Gastrocnemius medialis (tissue), 4 donors: Measurements from ENCODE around the gene CD28. TPM values are rescaled to one million over a fixed set of nuclear protein-coding genes. Genes with fewer than 3 reads are reported as not detected.

Experiments used
- ATAC-seq, 2 donors: fragments of 150-250 bp; one replicate each; pipeline ENCODE4 v1.9.1; 2016
- DNase-seq, 2 donors: peaks; one replicate each; pipeline ENCODE4 v3.0.0-alpha.2; 2019
- H3K27ac ChIP-seq, 4 donors: fragments of 200-600 bp; sonication (generic); 1 replicate in 1 of 4; 2 replicates in 3 of 4; pipeline ENCODE4 v1.5.1; 2016 to 2018; ENCODE audit warnings: mild to moderate bottlenecking in 2 of 4, moderate library complexity in 1 of 4
- H3K27me3 ChIP-seq, 3 donors: fragments of 200-600 bp; sonication (generic) in 2 of 3; 1 replicate in 1 of 3; 2 replicates in 2 of 3; pipeline versions ENCODE4 v1.5.1 to v1.6.0; 2016 to 2019; ENCODE audit warnings: mild to moderate bottlenecking in 1 of 3, moderate library complexity in 1 of 3
- H3K36me3 ChIP-seq, 2 donors: fragments of 200-600 bp; sonication (generic) in 1 of 2; one replicate each; pipeline ENCODE4 v1.5.1; 2017 to 2018
- H3K4me1 ChIP-seq, 2 donors: fragments of 200-600 bp; sonication (generic) in 1 of 2; one replicate each; pipeline ENCODE4 v1.5.1; 2016 to 2017; ENCODE audit warnings: mild to moderate bottlenecking in 2 of 2
- H3K4me3 ChIP-seq, 4 donors: fragments of 200-600 bp; sonication (generic) in 3 of 4; 1 replicate in 1 of 4; 2 replicates in 3 of 4; pipeline ENCODE4 v1.5.1; 2016 to 2019; ENCODE audit warnings: mild to moderate bottlenecking in 2 of 4
- H3K9me3 ChIP-seq, 3 donors: fragments of 200-600 bp; sonication (generic) in 2 of 3; 1 replicate in 1 of 3; 2 replicates in 2 of 3; pipeline ENCODE4 v1.5.1; 2016 to 2019
- CTCF ChIP-seq, 5 experiments: fragments of 450-650 bp in 3 of 5; fragments of 200-600 bp in 2 of 5; sonication (generic) in 2 of 5; IDR thresholded peaks in 4 of 5; conservative IDR thresholded peaks in 1 of 5; 1 replicate in 4 of 5; 2 replicates in 1 of 5; pipeline ENCODE4 v1.5.1; 2016 to 2019; ENCODE audit warnings: antibody characterized with exemption in 5 of 5, mild to moderate bottlenecking in 3 of 5, moderate library complexity in 3 of 5
- POLR2A ChIP-seq, 2 donors: fragments of 450-650 bp; IDR thresholded peaks; one replicate each; pipeline ENCODE4 v1.6.1; 2017; ENCODE audit warnings: antibody characterized with exemption in 2 of 2, mild to moderate bottlenecking in 2 of 2, moderate library complexity in 2 of 2
- in situ Hi-C, 4 donors: fragments of 200-750 bp; cut with MboI; loops; one replicate each; pipeline versions ENCODE4 v1.15.0 to v1.8.0; 2017; ENCODE audit warnings: low sequenced_read_pairs in 4 of 4
- intact Hi-C: fragments of 100-400 bp; cut with DNase I; formaldehyde crosslinking; loops from one replicate; pipeline ENCODE4 v1.15.1; 2023; ENCODE audit warnings: low total_unique reads
- total RNA-seq, 4 donors: library from RNA; depleted of rRNA; stranded (reverse); fragments of >200 nt; gene quantifications; one replicate each; pipeline versions ENCODE4 v1.1.0 to v1.2.3, GENCODE V29; 2016

Gene CD28
- total RNA-seq, 4 donors from 2014 or later: 0.07 to 0.31 (median 0.09) TPM; not detected in 1

DNA sequence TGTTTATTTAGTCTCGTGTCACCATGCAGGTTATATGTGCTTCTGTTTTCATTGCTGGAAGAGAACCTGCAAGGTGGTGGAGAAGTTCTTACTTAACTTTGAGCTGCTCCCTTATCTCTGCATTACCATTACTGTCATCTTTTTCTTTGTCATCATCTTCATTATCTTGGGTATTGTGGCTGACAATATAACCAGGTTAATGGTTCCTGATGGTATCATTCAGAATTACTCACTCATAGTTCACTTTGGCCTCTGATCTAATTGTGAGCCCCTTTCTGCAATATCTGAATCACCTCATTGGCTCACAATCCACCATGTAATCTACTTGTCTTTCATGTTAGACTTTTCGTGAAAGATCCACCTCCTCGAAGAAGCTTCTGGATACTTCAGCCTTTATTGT lies 5.0 kb downstream of the CD28 start:
- intact Hi-C loops (no loop called here), in situ Hi-C loops (no loop called here)
- Histone ChIP-seq H3K4me1 (no peaks in the 10 kb centered on the region), H3K4me3 (no peak overlapping the region), H3K27ac (no peak overlapping the region), H3K36me3 (no peaks in the 10 kb centered on the region), H3K27me3 (no peaks in the 10 kb centered on the region), H3K9me3 (no peaks in the 10 kb centered on the region)
- DNase-seq (no peak), ATAC-seq (no peak)
- TF ChIP-seq CTCF (IDR thresholded peaks at IDR 0.05 in 4 of 5, conservative IDR thresholded peaks at IDR 0.05 in 1 of 5) (no peak), POLR2A (IDR thresholded peaks at IDR 0.05) (no peak)

DNA sequence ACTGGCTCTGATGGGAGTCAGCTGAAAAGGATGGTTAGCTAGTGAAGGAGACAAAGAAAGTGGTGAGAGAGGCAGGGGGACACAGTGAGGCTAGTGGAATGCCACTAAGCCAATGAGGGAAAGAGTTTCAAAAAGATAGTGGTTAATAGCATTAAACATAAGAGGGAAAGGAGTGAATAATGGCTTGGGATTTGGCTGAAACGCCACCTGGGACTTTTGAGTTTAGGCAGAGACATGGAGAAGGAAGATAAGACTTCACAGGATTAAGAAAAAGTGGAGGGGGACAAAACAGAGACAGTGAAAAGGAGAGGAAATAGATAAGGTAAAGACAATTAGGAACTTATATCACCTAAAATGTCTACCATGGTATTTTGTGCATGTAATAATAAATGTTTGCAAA lies 6.9 kb downstream of the CD28 start:
- H3K27me3 ChIP-seq: no peaks in the 10 kb centered on the region
- intact Hi-C loops: no loop called here
- no peak overlapping the region for H3K27ac ChIP-seq
- no peaks in the 10 kb centered on the region for H3K9me3 ChIP-seq
- H3K4me3 ChIP-seq: no peak overlapping the region
- no peaks in the 10 kb centered on the region for H3K36me3 ChIP-seq
- ATAC-seq (no peak), DNase-seq (no peak)
- in situ Hi-C loops: no loop called here
- no peaks in the 10 kb centered on the region for H3K4me1 ChIP-seq
- TF ChIP-seq CTCF (IDR thresholded peaks at IDR 0.05 in 4 of 5, conservative IDR thresholded peaks at IDR 0.05 in 1 of 5) (no peak), POLR2A (IDR thresholded peaks at IDR 0.05) (no peak)

GRCh38 chr2:203714112-203714511 lies 7.7 kb downstream of the CD28 start:
- DNase-seq (no peak), ATAC-seq (no peak)
- Histone ChIP-seq H3K36me3 (no peaks in the 10 kb centered on the region), H3K27me3 (no peaks in the 10 kb centered on the region), H3K9me3 (no peaks in the 10 kb centered on the region), H3K4me3 (no peak overlapping the region), H3K4me1 (no peaks in the 10 kb centered on the region), H3K27ac (no peak overlapping the region)
- in situ Hi-C loops: no loop called here
- intact Hi-C loops: no loop called here
- TF ChIP-seq CTCF (IDR thresholded peaks at IDR 0.05 in 4 of 5, conservative IDR thresholded peaks at IDR 0.05 in 1 of 5): no peak
- TF ChIP-seq POLR2A (IDR thresholded peaks at IDR 0.05): no peak

DNA sequence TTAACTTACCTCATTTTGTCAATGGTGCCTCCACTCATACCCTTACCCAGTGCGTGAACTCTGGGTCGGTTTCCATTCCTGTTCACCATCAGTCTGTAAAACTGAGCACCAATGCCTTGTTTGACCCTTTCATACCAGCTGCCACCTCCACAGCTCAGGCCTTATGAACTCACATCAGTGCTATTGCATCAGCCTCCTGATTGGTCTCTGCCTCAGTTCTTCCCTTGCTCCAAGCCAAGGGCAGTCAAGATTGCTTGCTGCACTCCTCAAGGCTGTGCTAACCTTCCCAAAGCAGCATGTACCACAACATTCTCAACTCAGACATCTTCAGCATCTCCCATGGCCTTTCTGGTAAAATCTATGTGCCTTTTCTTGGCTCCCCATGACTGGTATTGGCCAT lies 9.3 kb downstream of the CD28 start:
- TF ChIP-seq POLR2A (IDR thresholded peaks at IDR 0.05): no peak
- no peak for TF ChIP-seq CTCF (IDR thresholded peaks at IDR 0.05 in 4 of 5, conservative IDR thresholded peaks at IDR 0.05 in 1 of 5)
- DNase-seq (no peak), ATAC-seq (no peak)
- Histone ChIP-seq H3K4me3 (no peak overlapping the region), H3K9me3 (no peaks in the 10 kb centered on the region), H3K27me3 (no peaks in the 10 kb centered on the region), H3K36me3 (no peaks in the 10 kb centered on the region), H3K4me1 (no peaks in the 10 kb centered on the region), H3K27ac (no peak overlapping the region)
- intact Hi-C loops (no loop called here), in situ Hi-C loops (no loop called here)

DNA sequence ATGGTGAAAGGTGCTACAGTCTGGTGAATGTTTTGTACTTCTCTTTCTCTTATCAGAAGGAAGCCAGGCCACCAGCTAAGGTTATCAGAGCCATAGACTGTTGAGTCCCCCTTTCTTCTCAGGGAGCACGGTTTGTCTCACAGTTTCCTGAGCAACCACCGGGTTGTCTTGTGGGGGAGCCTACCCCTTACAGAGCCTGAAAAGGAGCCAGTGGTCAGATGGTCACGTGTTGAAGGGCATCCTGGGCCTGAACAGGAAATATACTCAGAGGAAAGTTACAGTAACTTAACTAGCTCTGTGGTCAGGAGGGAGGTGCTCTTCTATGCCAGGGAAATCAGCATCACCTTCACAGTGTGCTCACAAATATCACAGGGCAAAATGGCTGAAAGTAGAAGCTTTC lies 11.6 kb downstream of the CD28 start:
- in situ Hi-C loops (no loop called here), intact Hi-C loops (no loop called here)
- no peaks in the 10 kb centered on the region for H3K27me3 ChIP-seq
- no peaks in the 10 kb centered on the region for H3K4me1 ChIP-seq
- no peaks in the 10 kb centered on the region for H3K36me3 ChIP-seq
- no peaks in the 10 kb centered on the region for H3K9me3 ChIP-seq
- DNase-seq: no peak
- no peak for TF ChIP-seq CTCF (IDR thresholded peaks at IDR 0.05 in 4 of 5, conservative IDR thresholded peaks at IDR 0.05 in 1 of 5)
- ATAC-seq: no peak
- no peak overlapping the region for H3K27ac ChIP-seq
- no peak overlapping the region for H3K4me3 ChIP-seq
